Activated T-helper 2 cell treated with anti-CD3 and anti-CD28 coated beads, Interferon-gamma antibody, Interleukin-2, Interleukin-4, amounts not matched to agents 10 μg/mL and 5 μg/mL and 100 μg/mL, durations not matched to agents 14 hours and 24 hours and 36 hours (primary cell): Measurements from ENCODE around the gene CENPN. TPM values are rescaled to one million over a fixed set of nuclear protein-coding genes. Genes with fewer than 3 reads are reported as not detected.

Experiments used
- DNase-seq: peaks from one replicate; pipeline ENCODE4 v3.0.0; 2021; ENCODE audit warnings: low spot score
- H3K27ac Mint-ChIP-seq: one replicate; pipeline ENCODE4 v1.8.0; 2021; ENCODE audit warnings: mixed read lengths
- H3K27me3 Mint-ChIP-seq: one replicate; pipeline ENCODE4 v1.8.0; 2021; ENCODE audit warnings: low read depth, mixed read lengths
- H3K36me3 Mint-ChIP-seq: one replicate; pipeline ENCODE4 v1.8.0; 2021; ENCODE audit warnings: low read depth, mixed read lengths
- H3K4me1 Mint-ChIP-seq: one replicate; pipeline ENCODE4 v1.8.0; 2021; ENCODE audit warnings: low read depth, mixed read lengths
- H3K4me3 Mint-ChIP-seq: one replicate; pipeline ENCODE4 v1.8.0; 2021; ENCODE audit warnings: low read depth, mild to moderate bottlenecking, moderate library complexity, mixed read lengths
- H3K9me3 Mint-ChIP-seq: one replicate; pipeline ENCODE4 v1.8.0; 2021; ENCODE audit warnings: mixed read lengths
- intact Hi-C: fragments of 100-400 bp; cut with micrococcal nuclease; formaldehyde crosslinking; loops from one replicate; pipeline ENCODE4 v1.15.1; 2023
- total RNA-seq: library from RNA; stranded (reverse); gene quantifications from 2 replicates; pipeline ENCODE4 v1.2.3, GENCODE V29; 2022

CENPN gene
- total RNA-seq, 1 donor from 2014 or later = 57.4 TPM

GRCh38 chr16:81006211-81006812 lies 702 bp upstream of the CENPN start:
- DNase-seq = peak; percentile 73
- H3K27ac Mint-ChIP-seq = peak overlapping the region; percentile 100
- H3K4me1 Mint-ChIP-seq = peaks cover 53% of the 10 kb centered on the region
- H3K36me3 Mint-ChIP-seq = peaks cover 61% of the 10 kb centered on the region
- H3K27me3 Mint-ChIP-seq = no peaks in the 10 kb centered on the region
- intact Hi-C loops = loop anchor here (5.0 to 10.0 kb wide), 4 partner anchors 202 to 611 kb away; partner anchors contain the start of genes CDYL2 and GAN
- peak overlapping the region; percentile 96 for H3K4me3 Mint-ChIP-seq
- no peaks in the 10 kb centered on the region for H3K9me3 Mint-ChIP-seq

- Mint-ChIP-seq H3K4me1 (peaks cover 38% of the 10 kb centered on the region), H3K9me3 (no peaks in the 10 kb centered on the region), H3K4me3 (peak overlapping the region; percentile 96), H3K27ac (peak overlapping the region; percentile 62), H3K36me3 (peaks cover 57% of the 10 kb centered on the region), H3K27me3 (no peaks in the 10 kb centered on the region)
- no peak for DNase-seq
- intact Hi-C loops = loop anchor here (5.0 to 10.0 kb wide), 4 partner anchors 204 to 609 kb away; partner anchors contain the start of genes CDYL2 and GAN
These were observed 1.4 kb downstream of the CENPN start for GRCh38 chr16:81008505-81008789.

DNA sequence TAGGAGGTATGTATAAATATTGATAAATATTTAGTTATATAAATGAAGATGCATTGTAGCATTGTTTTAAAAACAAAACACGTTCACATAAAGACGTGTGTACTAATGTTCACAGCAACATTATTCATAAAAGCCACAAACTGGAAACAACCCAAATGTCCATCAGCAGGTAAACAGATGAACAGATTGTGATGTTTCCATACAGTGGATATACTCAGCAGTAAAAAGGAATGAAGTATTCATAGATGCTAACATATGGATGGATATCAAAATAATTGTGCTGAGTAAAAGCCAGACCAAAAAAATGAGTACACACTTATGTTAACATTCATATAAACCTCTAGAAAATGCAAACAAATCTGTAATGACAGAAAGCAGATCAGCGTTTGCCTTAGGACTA lies 6.0 kb downstream of the CENPN start:
- intact Hi-C loops = no loop called here
- Mint-ChIP-seq H3K4me3 (no peak overlapping the region), H3K9me3 (no peaks in the 10 kb centered on the region), H3K27ac (no peak overlapping the region), H3K4me1 (peaks cover 30% of the 10 kb centered on the region), H3K36me3 (peaks cover 81% of the 10 kb centered on the region), H3K27me3 (no peaks in the 10 kb centered on the region)
- DNase-seq = no peak

DNA sequence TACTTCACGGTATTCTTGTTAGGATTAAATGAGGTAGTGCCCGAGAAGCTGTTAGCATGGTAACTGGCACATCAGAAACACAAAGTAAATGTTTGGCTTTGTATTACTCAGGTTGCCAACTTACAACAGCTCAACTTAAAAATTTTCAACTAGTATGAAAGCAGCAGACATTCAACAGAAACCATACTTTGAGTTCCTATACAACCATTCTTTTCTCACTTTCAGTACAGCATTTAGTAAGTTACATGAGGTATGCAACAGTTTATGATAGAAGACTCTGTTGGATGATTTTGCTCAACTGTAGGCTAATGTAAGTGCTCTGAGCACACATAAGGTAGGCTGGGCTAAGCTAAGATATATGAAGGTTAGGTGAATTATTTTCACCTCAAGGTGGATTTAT lies 7.7 kb downstream of the CENPN start:
- DNase-seq = no peak
- Mint-ChIP-seq H3K4me3 (no peak overlapping the region), H3K27me3 (no peaks in the 10 kb centered on the region), H3K36me3 (peaks cover 85% of the 10 kb centered on the region), H3K4me1 (peaks cover 18% of the 10 kb centered on the region), H3K9me3 (no peaks in the 10 kb centered on the region), H3K27ac (peak overlapping the region; percentile 20)
- intact Hi-C loops = no loop called here

GRCh38 chr16:81018496-81018895 lies 11.5 kb downstream of the CENPN start:
- intact Hi-C loops = no loop called here
- H3K4me1 Mint-ChIP-seq = peaks cover 8% of the 10 kb centered on the region
- DNase-seq = no peak
- no peaks in the 10 kb centered on the region for H3K9me3 Mint-ChIP-seq
- H3K27me3 Mint-ChIP-seq = no peaks in the 10 kb centered on the region
- peaks cover 89% of the 10 kb centered on the region for H3K36me3 Mint-ChIP-seq
- no peak overlapping the region for H3K4me3 Mint-ChIP-seq
- no peak overlapping the region for H3K27ac Mint-ChIP-seq

- H3K27me3 Mint-ChIP-seq = no peaks in the 10 kb centered on the region
- intact Hi-C loops = no loop called here
- H3K36me3 Mint-ChIP-seq = peaks cover 83% of the 10 kb centered on the region
- no peak overlapping the region for H3K4me3 Mint-ChIP-seq
- H3K9me3 Mint-ChIP-seq = peaks cover 4% of the 10 kb centered on the region
- DNase-seq = no peak
- no peak overlapping the region for H3K27ac Mint-ChIP-seq
- peaks cover 4% of the 10 kb centered on the region for H3K4me1 Mint-ChIP-seq
These were observed 19.4 kb downstream of the CENPN start for GRCh38 chr16:81026429-81026828.

GRCh38 chr16:81029930-81030604 lies 23.1 kb downstream of the CENPN start:
- no peaks in the 10 kb centered on the region for H3K27me3 Mint-ChIP-seq
- intact Hi-C loops = no loop called here
- H3K4me3 Mint-ChIP-seq = no peak overlapping the region
- no peak for DNase-seq
- peaks cover 4% of the 10 kb centered on the region for H3K4me1 Mint-ChIP-seq
- peak overlapping the region; percentile 38 for H3K27ac Mint-ChIP-seq
- peaks cover 68% of the 10 kb centered on the region for H3K36me3 Mint-ChIP-seq
- peaks cover 4% of the 10 kb centered on the region for H3K9me3 Mint-ChIP-seq

DNA sequence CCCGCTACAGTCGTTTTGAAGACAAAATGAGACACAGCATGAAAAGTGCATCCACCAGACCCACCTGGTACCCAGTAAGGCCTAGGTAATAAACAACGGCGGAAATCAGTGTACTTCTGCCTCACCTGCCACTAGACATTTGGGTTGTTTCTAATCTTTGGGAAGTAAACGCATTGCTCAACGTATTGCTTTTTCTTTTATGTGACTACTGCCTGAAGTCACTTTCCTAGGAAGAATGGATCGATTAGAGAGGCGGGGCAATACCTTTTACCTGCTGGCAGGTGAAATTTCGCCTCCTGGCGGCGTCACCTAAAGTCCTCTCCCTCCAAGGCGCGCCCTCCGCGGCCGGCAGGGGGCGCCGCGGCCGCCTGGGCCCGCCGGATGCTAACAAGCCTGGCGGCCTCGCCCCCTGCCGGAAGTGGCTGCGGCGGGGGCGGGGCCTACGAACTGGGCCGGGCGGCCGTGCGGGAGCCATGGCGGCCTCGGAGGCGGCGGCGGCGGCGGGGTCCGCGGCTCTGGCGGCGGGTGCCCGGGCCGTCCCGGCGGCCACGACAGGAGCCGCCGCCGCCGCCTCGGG lies 28.5 kb downstream of the CENPN start, which contains the start of gene ATMIN:
Gene ATMIN (plus strand): TSS at position 445 of the 577 bp plus-strand sequence. CDS start 29 bp downstream, at position 474.
- H3K27ac Mint-ChIP-seq = peak within 1 kb of the TSS; percentile 43
- peaks cover 18% of the 10 kb centered on the region for H3K4me1 Mint-ChIP-seq
- peaks cover 52% of the 10 kb centered on the region for H3K36me3 Mint-ChIP-seq
- DNase-seq = peak; percentile 80
- no peaks in the 10 kb centered on the region for H3K27me3 Mint-ChIP-seq
- intact Hi-C loops = loop anchor here (1.0 to 5.0 kb wide), 5 partner anchors 28 to 702 kb away; partner anchors contain the start of genes CENPN, GAN and GCSH
- no peaks in the 10 kb centered on the region for H3K9me3 Mint-ChIP-seq
- peak within 1 kb of the TSS; percentile 82 for H3K4me3 Mint-ChIP-seq

DNA sequence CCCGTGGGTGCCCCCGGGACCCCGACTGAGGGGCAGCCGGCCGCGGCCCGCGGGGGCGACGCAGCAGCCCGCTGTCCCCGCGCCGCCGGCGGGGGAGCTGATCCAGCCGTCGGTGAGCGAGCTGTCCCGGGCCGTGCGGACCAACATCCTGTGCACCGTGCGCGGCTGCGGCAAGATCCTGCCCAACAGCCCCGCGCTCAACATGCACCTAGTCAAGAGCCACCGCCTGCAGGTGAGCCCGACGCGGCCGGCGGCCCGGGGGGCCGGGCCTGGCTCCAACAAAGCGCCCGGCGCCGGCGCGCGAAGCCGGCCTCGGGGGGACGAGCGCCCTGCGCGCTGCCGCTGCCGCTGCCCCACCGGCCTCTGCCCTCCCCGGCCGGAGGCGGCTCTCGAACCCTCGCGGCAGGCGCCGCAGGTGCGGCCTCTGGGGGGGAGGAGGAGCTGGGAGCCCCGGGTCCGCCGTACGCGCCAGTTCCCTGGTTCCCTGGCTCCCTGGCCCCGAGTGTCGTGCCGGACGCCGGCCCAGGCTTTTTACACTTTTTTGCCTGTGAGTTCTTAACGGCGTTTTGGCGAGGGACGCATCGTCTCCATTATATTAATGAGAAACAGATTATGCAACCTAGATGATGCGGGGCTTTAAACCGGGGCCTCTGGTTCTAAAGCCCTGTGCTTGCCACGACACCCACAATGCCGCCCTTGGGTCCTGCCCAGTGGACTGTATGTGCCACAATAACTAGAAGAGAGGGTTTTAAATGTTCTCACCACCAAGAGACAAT lies 29.1 kb downstream of the CENPN start:
- intact Hi-C loops = loop anchor here (1.0 to 5.0 kb wide), 5 partner anchors 29 to 701 kb away; partner anchors contain the start of genes CENPN, GAN and GCSH
- peak overlapping the region; percentile 82 for H3K4me3 Mint-ChIP-seq

GRCh38 chr16:81036751-81037350 lies 29.8 kb downstream of the CENPN start:
- intact Hi-C loops = loop anchor here (5.0 kb wide), 1 partner anchor 700 kb away; no protein-coding TSS in a partner anchor
- Mint-ChIP-seq H3K36me3 (peaks cover 56% of the 10 kb centered on the region), H3K27ac (peak overlapping the region; percentile 43), H3K9me3 (no peaks in the 10 kb centered on the region), H3K4me1 (peaks cover 18% of the 10 kb centered on the region), H3K4me3 (peak overlapping the region; percentile 82), H3K27me3 (no peaks in the 10 kb centered on the region)
- DNase-seq = no peak

More for the DNA sequence above, 29.1 kb downstream of the CENPN start:
- peak; percentile 13 for DNase-seq
- H3K9me3 Mint-ChIP-seq = no peaks in the 10 kb centered on the region
- H3K36me3 Mint-ChIP-seq = peaks cover 57% of the 10 kb centered on the region
- peaks cover 18% of the 10 kb centered on the region for H3K4me1 Mint-ChIP-seq
- peak overlapping the region; percentile 43 for H3K27ac Mint-ChIP-seq
- H3K27me3 Mint-ChIP-seq = no peaks in the 10 kb centered on the region

GRCh38 chr16:81040131-81040530 lies 33.1 kb downstream of the CENPN start:
- H3K4me3 Mint-ChIP-seq = no peak overlapping the region
- intact Hi-C loops = no loop called here
- H3K4me1 Mint-ChIP-seq = peaks cover 16% of the 10 kb centered on the region
- H3K27me3 Mint-ChIP-seq = no peaks in the 10 kb centered on the region
- H3K9me3 Mint-ChIP-seq = no peaks in the 10 kb centered on the region
- DNase-seq = no peak
- no peak overlapping the region for H3K27ac Mint-ChIP-seq
- peaks cover 72% of the 10 kb centered on the region for H3K36me3 Mint-ChIP-seq

DNA sequence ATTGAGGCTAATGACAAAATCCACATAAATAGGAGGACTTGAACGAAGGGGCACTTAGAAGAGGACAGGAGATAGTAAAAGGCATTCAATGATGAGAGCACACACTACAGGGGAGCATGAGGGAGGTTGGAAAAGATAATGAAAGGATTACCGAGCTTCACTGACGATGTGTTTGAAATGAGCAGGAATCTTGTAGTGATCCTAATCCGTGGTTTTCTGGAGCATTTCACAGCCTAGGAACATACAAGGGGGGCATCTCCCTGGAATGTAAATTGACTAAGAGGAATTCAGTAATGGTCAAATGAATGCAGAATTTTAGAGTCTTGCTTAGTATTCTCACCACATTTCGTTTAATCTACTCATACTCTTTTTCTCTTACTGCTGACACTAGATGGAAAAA lies 33.8 kb downstream of the CENPN start:
- DNase-seq = no peak
- intact Hi-C loops = no loop called here
- Mint-ChIP-seq H3K27ac (no peak overlapping the region), H3K4me3 (no peak overlapping the region), H3K27me3 (no peaks in the 10 kb centered on the region), H3K36me3 (peaks cover 79% of the 10 kb centered on the region), H3K9me3 (no peaks in the 10 kb centered on the region), H3K4me1 (peaks cover 13% of the 10 kb centered on the region)
